ENCODE measurements around the gene FOXD4L3.
"Not testable (repeated sequence)": the region's sequence is repeated elsewhere in the genome, so short reads cannot be mapped to it uniquely, and the experiment has no call there.

The FOXD4L3 gene

DNA sequence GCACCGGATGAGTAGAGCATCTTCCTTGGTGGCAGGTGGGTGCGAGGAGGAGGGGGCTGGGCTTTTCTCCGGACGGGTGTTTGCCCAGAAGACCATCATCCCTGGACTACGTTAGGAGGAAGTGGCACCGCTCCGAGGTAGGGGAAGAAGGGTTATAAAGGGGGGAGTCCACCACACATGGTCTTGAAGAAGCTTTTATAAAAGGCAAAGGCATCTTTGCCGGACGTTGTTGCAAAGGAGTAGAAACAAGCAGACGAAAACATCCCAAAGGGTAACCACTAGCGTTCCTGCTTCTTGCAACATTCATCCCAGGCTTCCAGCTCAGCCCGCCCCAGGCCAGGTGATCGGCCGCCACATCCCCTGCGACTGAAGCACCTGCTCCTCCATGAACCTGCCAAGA lies at the start of gene FOXD4L3:
TSS of gene FOXD4L3 (plus strand) at position 301 of the 400 bp plus-strand sequence. CDS start at position 386, 85 bp downstream.
- not testable (repeated sequence) for H3K4me3 ChIP-seq (ENCODE audit: low read depth in 1 of 2, low read length in 1 of 2); H3K9me3 ChIP-seq; H3K27ac ChIP-seq; H3K36me3 ChIP-seq; H3K4me1 ChIP-seq (ENCODE audit: control insufficient read depth in 1 of 2, insufficient read depth in 1 of 2, low read depth in 1 of 2, low read length in 1 of 2)
- peaks cover 20% of the 10 kb centered on the region for H3K27me3 ChIP-seq

DNA sequence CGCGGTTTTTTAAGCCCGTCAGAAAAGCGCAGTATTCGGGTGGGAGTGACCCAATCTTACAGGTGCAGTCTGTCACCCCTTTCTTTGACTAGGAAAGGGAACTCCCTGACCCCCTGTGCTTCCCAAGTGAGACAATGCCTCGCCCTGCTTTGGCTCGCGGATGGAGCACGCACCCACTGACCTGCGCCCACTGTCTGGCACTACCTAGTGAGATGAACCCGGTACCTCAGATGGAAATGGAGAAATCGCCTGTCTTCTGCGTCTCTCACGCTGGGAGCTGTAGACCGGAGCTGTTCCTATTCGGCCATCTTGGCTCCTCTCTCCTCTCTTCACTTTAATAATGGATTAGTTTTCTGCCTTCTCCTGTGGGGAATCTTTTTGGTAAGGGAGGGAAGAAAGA lies 21.6 kb upstream of the FOXD4L3 start:
- not testable (repeated sequence) for H3K9me3 ChIP-seq; H3K36me3 ChIP-seq; H3K27ac ChIP-seq; H3K4me1 ChIP-seq (ENCODE audit: control insufficient read depth in 1 of 2, insufficient read depth in 1 of 2, low read depth in 1 of 2, low read length in 1 of 2); H3K4me3 ChIP-seq (ENCODE audit: low read depth in 1 of 2, low read length in 1 of 2); H3K27me3 ChIP-seq

DNA sequence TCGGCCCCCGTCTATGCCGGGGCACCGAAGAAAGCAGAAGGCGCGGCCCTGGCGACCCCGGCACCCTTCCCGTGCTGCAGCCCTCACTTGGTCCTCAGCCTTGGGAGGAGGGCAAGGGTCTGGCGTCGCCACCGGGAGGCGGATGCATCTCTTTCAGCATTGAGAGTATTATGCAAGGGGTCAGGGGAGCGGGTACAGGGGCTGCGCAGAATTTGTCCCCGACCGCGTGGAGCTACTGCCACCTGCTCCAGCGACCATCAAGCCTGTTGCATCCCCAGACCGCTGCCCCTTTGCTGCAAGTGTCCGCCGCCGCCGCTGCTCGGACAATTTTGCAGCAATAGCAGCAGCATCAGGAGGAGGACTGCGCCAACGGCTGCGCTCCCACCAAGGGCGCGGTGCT lies 1.1 kb downstream of the FOXD4L3 start:
- H3K9me3 ChIP-seq; H3K36me3 ChIP-seq; H3K4me1 ChIP-seq (ENCODE audit: control insufficient read depth in 1 of 2, insufficient read depth in 1 of 2, low read depth in 1 of 2, low read length in 1 of 2); H3K4me3 ChIP-seq (ENCODE audit: low read depth in 1 of 2, low read length in 1 of 2); H3K27ac ChIP-seq: not testable (repeated sequence)
- H3K27me3 ChIP-seq, result peaks cover 23% of the 10 kb centered on the region

DNA sequence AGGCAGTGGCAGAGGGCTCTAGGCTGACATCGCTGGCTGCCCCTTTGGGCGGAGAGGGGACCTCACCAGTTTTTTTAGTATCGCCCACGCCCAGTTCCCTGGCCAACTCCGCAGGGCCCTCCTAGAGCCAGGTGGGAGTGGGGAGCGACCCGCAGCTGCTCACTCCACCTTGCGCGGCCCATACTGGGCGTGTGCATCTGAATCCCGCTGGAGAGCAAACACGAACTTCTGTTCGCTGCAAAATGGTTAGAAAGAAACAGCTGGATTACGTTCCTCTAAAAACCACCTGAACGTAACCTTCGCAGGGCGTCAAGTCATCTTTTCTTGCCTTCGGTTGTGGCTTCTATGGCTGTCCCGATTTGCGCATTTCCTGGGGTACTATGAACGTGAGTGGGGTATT lies 1.5 kb downstream of the FOXD4L3 start:
- not testable (repeated sequence) for H3K4me1 ChIP-seq (ENCODE audit: control insufficient read depth in 1 of 2, insufficient read depth in 1 of 2, low read depth in 1 of 2, low read length in 1 of 2); H3K9me3 ChIP-seq; H3K27ac ChIP-seq; H3K4me3 ChIP-seq (ENCODE audit: low read depth in 1 of 2, low read length in 1 of 2); H3K36me3 ChIP-seq
- peaks cover 23% of the 10 kb centered on the region for H3K27me3 ChIP-seq

DNA sequence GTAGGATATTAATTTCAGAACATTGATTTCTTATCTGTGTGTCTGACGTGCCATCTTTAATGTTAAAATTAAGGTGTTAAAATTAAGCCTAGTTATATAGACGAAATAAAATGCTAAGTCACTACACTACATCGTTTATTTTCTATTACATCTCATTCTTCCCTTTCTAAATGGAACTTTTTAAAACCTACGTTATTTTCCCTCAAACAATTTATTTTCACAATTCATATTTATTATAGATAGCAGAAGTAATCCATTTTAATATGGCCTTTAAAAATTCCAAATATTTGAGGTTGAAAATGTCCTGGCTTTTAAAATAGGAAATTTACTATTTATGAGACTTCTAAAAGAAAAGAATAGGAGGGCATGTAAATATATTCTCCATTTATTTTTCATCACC lies 2.1 kb downstream of the FOXD4L3 start:
- not testable (repeated sequence) for H3K4me3 ChIP-seq (ENCODE audit: low read depth in 1 of 2, low read length in 1 of 2); H3K4me1 ChIP-seq (ENCODE audit: control insufficient read depth in 1 of 2, insufficient read depth in 1 of 2, low read depth in 1 of 2, low read length in 1 of 2); H3K36me3 ChIP-seq; H3K9me3 ChIP-seq; H3K27ac ChIP-seq
- H3K27me3 ChIP-seq, result peaks cover 23% of the 10 kb centered on the region

DNA sequence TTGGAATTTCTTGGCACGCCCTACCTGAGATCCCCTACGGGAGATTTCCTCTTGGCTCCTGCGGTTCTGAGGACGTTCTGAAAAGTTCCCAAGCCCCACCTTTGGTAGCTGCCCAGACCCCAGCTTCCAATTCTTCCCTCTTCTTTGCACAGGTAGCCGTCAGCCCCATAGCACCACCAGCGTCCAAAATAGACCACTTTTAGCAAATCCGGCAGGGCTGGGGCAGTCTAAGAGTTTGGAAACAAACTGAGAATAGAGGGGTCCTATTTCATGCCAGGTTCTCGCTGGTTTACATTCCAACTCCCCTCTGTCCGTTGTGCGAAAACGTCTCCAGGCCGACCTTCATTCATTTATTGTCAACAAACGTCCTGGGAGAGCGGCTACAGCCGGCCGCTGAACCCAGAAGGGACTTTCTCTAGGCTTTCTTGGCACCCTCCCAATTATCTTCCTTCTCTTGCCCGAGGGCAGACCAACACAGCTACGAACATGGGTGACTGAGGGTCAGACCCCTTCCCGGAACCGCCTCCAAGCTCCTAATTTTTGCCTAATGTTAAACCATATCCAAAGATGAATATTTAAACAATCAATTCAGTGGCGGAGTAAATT lies 3.1 kb downstream of the FOXD4L3 start:
- not testable (repeated sequence) for H3K27ac ChIP-seq; H3K9me3 ChIP-seq; H3K36me3 ChIP-seq; H3K4me1 ChIP-seq (ENCODE audit: control insufficient read depth in 1 of 2, insufficient read depth in 1 of 2, low read depth in 1 of 2, low read length in 1 of 2); H3K4me3 ChIP-seq (ENCODE audit: low read depth in 1 of 2, low read length in 1 of 2)
- H3K27me3 ChIP-seq, result peaks cover 23% of the 10 kb centered on the region

DNA sequence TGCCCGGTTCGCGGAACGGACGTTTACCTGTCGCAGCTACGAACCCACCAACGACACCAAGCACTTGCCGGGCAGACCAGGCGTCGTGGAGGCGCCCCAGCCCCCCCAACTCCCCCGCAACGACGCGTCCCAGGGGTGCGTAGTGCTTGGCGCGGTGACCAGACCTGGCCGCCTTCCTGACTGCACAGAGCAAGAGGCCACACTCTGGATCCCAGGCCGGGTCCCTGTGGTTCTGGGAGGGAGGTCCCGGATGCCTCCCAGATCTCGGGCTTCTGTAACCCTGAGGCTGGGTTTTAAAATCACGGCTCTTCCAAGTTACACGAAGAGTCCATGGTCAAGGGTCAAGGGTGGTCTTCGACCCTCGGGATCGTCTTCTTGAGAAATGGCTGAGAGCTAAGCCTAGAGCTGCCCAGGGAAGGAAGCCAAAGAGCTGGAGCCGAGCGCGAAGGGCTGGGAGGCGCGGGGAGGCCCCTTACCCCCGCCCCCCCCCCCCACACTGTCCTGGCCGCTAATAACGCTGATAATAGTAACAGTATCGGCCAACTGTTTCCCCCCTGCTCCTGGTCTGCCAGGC lies 3.8 kb downstream of the FOXD4L3 start:
- H3K9me3 ChIP-seq; H3K36me3 ChIP-seq; H3K4me1 ChIP-seq (ENCODE audit: control insufficient read depth in 1 of 2, insufficient read depth in 1 of 2, low read depth in 1 of 2, low read length in 1 of 2); H3K4me3 ChIP-seq (ENCODE audit: low read depth in 1 of 2, low read length in 1 of 2); H3K27ac ChIP-seq: not testable (repeated sequence)
- peaks cover 26% of the 10 kb centered on the region for H3K27me3 ChIP-seq

DNA sequence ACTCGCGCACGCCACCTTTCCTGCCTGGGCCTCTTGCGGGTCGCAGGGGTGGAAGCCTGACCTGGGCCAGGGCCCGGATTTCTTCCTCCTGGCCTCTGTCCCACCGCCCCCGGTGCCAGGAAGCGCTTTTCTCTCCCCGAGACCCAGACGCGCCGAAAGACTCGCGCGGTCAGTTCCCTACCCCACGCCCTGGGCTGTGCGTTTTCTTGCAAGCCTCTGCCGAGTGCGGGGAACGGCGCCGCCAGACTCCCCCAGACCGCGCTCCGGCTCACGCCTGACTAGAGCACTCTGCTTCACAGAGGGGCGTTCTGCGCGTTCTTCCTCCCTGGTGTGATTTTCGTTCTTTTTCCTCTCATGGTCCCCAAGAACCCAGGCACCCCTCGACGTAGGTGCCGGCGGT lies 4.5 kb downstream of the FOXD4L3 start:
- not testable (repeated sequence) for H3K27ac ChIP-seq; H3K9me3 ChIP-seq; H3K4me3 ChIP-seq (ENCODE audit: low read depth in 1 of 2, low read length in 1 of 2); H3K4me1 ChIP-seq (ENCODE audit: control insufficient read depth in 1 of 2, insufficient read depth in 1 of 2, low read depth in 1 of 2, low read length in 1 of 2); H3K36me3 ChIP-seq
- H3K27me3 ChIP-seq, result peaks cover 30% of the 10 kb centered on the region

DNA sequence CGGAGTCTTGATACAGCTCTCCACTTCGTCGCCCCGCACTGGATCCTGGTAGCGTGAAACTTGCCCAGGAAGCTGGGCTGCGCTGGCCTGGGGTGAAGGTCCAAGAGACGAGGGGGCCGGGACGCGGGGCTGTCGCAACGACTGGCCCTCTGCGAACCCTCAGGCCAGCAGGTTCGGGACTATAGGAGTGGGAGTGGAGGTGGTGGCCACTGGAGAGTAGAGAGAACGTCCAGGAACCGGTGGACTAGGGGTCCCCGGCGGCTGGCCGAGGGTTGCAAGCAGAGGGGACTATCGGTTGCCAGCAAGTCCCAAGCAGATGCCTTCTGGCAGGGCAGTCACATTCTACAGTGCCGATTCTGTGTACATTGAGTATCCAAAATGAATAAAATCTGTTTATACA lies 5.0 kb downstream of the FOXD4L3 start:
- H3K4me3 ChIP-seq (ENCODE audit: low read depth in 1 of 2, low read length in 1 of 2); H3K36me3 ChIP-seq; H3K9me3 ChIP-seq; H3K4me1 ChIP-seq (ENCODE audit: control insufficient read depth in 1 of 2, insufficient read depth in 1 of 2, low read depth in 1 of 2, low read length in 1 of 2); H3K27ac ChIP-seq: not testable (repeated sequence)
- H3K27me3 ChIP-seq, result peaks cover 30% of the 10 kb centered on the region

DNA sequence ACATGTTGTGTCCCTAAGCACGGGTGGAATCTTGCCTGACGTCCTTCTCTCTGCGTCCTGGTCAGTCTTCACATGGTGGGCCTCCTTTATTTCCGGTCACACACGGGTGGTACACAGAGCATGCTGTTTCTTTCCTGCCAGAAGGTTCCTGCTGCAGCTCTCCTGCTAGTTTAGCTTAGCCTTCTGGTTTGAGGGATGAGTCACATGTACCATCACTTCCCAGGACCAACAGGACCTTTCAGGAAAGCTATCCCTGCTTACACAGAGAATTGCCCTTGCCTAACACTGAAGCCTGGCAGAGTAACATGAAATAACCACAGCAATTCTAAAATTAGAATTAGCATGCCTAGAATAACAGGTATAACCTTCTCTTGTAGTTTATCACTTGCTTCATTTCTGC lies 8.5 kb downstream of the FOXD4L3 start:
- not testable (repeated sequence) for H3K27ac ChIP-seq; H3K4me1 ChIP-seq (ENCODE audit: control insufficient read depth in 1 of 2, insufficient read depth in 1 of 2, low read depth in 1 of 2, low read length in 1 of 2); H3K36me3 ChIP-seq; H3K4me3 ChIP-seq (ENCODE audit: low read depth in 1 of 2, low read length in 1 of 2); H3K9me3 ChIP-seq
- peaks cover 28% of the 10 kb centered on the region for H3K27me3 ChIP-seq

DNA sequence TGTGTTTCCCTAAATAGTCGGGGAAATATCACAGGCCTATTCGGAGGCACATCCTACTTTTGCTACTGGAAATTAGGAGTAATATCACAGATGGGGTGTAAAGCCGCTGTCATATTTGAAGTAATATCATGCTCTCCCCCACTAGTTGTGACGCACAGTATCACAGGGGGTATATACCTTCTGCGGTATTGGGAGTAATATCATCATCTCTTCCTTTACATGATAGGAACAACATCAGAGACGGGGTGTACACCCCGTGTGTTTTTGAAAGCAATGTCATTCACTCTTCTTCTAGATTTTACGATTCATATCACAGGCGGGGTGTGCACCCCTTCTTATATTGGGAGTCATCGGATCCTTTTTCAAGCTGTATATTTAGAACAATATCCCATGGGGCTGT lies 15.5 kb downstream of the FOXD4L3 start:
- not testable (repeated sequence) for H3K36me3 ChIP-seq; H3K4me3 ChIP-seq (ENCODE audit: low read depth in 1 of 2, low read length in 1 of 2); H3K27ac ChIP-seq; H3K4me1 ChIP-seq (ENCODE audit: control insufficient read depth in 1 of 2, insufficient read depth in 1 of 2, low read depth in 1 of 2, low read length in 1 of 2); H3K9me3 ChIP-seq
- peaks cover 20% of the 10 kb centered on the region for H3K27me3 ChIP-seq

DNA sequence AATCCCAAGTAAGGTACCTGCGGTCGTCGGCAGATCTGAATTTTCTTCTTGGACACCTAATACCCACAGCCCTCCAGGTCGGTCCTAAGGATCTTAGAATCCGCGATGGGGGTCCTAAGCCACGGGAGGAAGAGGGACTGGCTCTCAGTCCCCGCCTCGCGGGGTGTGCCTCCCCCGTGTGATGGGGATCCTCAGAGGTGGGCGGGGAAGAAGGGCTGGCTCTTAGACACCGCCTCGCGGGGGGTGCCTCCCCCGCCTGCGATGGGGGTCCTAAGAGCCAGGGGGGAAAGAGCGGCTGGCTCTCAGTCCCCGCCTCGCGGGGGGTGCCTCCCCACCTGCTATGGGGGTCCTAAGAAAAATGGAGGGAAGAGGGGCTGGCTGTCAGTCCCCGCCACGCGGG lies 21.1 kb downstream of the FOXD4L3 start:
- H3K4me1 ChIP-seq (ENCODE audit: control insufficient read depth in 1 of 2, insufficient read depth in 1 of 2, low read depth in 1 of 2, low read length in 1 of 2); H3K36me3 ChIP-seq; H3K27ac ChIP-seq; H3K9me3 ChIP-seq; H3K4me3 ChIP-seq (ENCODE audit: low read depth in 1 of 2, low read length in 1 of 2): not testable (repeated sequence)
- peaks cover 23% of the 10 kb centered on the region for H3K27me3 ChIP-seq

DNA sequence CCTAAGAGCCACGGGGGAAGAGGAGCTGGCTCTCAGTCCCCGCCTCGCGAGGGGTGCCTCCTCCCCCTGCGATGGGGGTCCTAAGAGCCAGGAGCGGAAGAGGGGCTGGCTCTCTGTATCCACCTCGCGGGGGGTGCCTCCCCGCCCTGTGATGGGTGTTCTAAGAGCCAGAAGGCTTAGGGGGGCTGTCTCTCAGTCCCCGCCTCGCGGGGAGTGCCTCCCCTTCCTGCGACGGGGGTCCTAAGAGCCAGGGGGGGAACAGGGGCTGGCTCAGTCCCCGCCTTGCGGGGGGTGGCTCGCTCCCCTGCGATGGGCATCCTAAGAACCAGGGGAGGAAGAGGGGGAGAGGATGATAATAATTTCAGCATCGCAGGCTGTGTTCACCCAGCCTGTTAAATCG lies 21.9 kb downstream of the FOXD4L3 start:
- H3K36me3 ChIP-seq; H3K27ac ChIP-seq; H3K9me3 ChIP-seq; H3K4me1 ChIP-seq (ENCODE audit: control insufficient read depth in 1 of 2, insufficient read depth in 1 of 2, low read depth in 1 of 2, low read length in 1 of 2); H3K4me3 ChIP-seq (ENCODE audit: low read depth in 1 of 2, low read length in 1 of 2): not testable (repeated sequence)
- H3K27me3 ChIP-seq, result peaks cover 21% of the 10 kb centered on the region

DNA sequence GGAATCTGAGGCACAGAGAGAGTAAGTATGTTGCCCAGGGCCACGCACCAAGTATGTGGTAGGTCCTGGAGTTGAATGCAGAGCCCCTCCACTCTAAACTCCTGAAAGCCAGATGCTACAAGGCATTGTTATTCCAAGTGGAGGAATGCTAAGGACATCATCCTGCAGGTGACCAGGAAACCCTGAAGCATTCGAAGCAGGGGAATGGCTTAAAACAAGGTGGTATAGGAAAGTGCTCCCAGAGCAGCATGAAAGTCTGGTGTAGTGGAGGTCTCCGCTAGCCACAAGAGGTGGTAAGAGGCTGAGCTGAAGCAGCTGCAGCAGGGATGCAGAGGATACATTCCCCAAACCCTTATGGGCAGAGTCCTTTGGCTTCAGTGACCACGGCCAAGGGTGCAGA lies 26.4 kb downstream of the FOXD4L3 start:
- H3K4me1 ChIP-seq (ENCODE audit: control insufficient read depth in 1 of 2, insufficient read depth in 1 of 2, low read depth in 1 of 2, low read length in 1 of 2); H3K9me3 ChIP-seq: not testable (repeated sequence)

More for the DNA sequence above, 26.4 kb downstream of the FOXD4L3 start:
- not testable (repeated sequence) for H3K36me3 ChIP-seq; H3K27ac ChIP-seq; H3K4me3 ChIP-seq (ENCODE audit: low read depth in 1 of 2, low read length in 1 of 2); H3K27me3 ChIP-seq

All from neutrophil (primary cell).